ENCODE measurements around the gene SERTAD1.

Gene SERTAD1

DNA sequence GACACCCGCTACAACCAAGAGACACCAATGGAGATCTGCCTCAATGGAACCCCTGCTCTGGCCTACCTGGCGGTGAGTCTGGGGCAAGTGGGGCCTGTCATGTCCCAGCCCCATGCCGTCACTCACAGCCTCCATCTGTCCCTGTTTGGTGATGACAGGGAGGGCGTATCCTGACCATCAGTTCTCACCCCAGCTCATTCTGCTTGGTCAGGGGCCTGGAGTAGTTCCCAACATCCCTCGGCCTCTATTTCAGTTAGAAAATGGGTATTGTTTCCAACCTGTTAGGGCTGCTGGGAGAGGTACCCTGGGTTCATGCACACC, 54.0 kb downstream of the SERTAD1 start:
- TF ChIP-seq FOXP2 (optimal IDR thresholded peaks at IDR 0.05; ENCODE audit: borderline replicate concordance, extremely low read depth, extremely low read length, insufficient read depth) (no peak), POLR2AphosphoS5 (IDR thresholded peaks at IDR 0.05; ENCODE audit: low read depth, low read length) (no peak), TAF1 (IDR thresholded peaks at IDR 0.05; ENCODE audit: borderline replicate concordance, insufficient read depth, low read length) (no peak), SIN3A (IDR thresholded peaks at IDR 0.05; ENCODE audit: borderline replicate concordance, insufficient read depth, low read length) (no peak)
- TF ChIP-seq, protein P1, sequence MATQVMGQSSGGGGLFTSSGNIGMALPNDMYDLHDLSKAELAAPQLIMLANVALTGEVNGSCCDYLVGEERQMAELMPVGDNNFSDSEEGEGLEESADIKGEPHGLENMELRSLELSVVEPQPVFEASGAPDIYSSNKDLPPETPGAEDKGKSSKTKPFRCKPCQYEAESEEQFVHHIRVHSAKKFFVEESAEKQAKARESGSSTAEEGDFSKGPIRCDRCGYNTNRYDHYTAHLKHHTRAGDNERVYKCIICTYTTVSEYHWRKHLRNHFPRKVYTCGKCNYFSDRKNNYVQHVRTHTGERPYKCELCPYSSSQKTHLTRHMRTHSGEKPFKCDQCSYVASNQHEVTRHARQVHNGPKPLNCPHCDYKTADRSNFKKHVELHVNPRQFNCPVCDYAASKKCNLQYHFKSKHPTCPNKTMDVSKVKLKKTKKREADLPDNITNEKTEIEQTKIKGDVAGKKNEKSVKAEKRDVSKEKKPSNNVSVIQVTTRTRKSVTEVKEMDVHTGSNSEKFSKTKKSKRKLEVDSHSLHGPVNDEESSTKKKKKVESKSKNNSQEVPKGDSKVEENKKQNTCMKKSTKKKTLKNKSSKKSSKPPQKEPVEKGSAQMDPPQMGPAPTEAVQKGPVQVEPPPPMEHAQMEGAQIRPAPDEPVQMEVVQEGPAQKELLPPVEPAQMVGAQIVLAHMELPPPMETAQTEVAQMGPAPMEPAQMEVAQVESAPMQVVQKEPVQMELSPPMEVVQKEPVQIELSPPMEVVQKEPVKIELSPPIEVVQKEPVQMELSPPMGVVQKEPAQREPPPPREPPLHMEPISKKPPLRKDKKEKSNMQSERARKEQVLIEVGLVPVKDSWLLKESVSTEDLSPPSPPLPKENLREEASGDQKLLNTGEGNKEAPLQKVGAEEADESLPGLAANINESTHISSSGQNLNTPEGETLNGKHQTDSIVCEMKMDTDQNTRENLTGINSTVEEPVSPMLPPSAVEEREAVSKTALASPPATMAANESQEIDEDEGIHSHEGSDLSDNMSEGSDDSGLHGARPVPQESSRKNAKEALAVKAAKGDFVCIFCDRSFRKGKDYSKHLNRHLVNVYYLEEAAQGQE (IDR thresholded peaks at IDR 0.05; ENCODE audit: insufficient read depth in 1 of 2, low read depth in 2 of 2, low read length in 2 of 2) = no peak

Measured in PFSK-1 (cell line).